Bladder microvascular endothelial cell (primary cell): Measurements from ENCODE around the gene ZNG1E. TPM values are rescaled to one million over a fixed set of nuclear protein-coding genes. Genes with fewer than 3 reads are reported as not detected.

Experiments used
- total RNA-seq: library from RNA; depleted of rRNA; stranded (reverse); fragments of >200 nt; gene quantifications from 2 replicates; pipeline ENCODE4 v1.2.3, GENCODE V29; 2014

The ZNG1E gene
- total RNA-seq = 21.5 and 47.8 TPM in 2 replicates

GRCh38 chr9:65675589-65676021 lies at the start of gene ZNG1E:
Gene ZNG1E (plus strand): TSS chr9:65675928. CDS start chr9:65675977, 49 bp downstream.

GRCh38 chr9:65737096-65737564 lies 61.4 kb downstream of the ZNG1E start, which contains the start of gene FOXD4L4:
Gene FOXD4L4 (plus strand): TSS chr9:65737146. CDS start chr9:65737146, 0 bp downstream.

Other genes starting within 250 kb of the ZNG1E start
- gene FOXD4L4, start 61.2 kb downstream of the ZNG1E start, total RNA-seq = 0.38 TPM in 1 of 2 replicates, not detected in the other